D721Med (cell line): ENCODE results near the gene GASK1A.
"Not testable (repeated sequence)": the region's sequence is repeated elsewhere in the genome, so short reads cannot be mapped to it uniquely, and the experiment has no call there.

ENCODE experiments used
- DNase-seq: peaks from one replicate; pipeline ENCODE4 v3.0.0; 2011; ENCODE audit warnings: low spot score; ENCODE audit not compliant: insufficient read length
- FAIRE-seq: peaks from 2 replicates; lab custom pipeline; 2011; peaks lifted over from hg19 to GRCh38; lab: Jason Lieb, UNC
- CTCF ChIP-seq: IDR thresholded peaks from 2 replicates; pipeline ENCODE4 v1.5.1; 2012; ENCODE audit warnings: mild to moderate bottlenecking, control low read depth; ENCODE audit not compliant: insufficient read depth; ENCODE audit errors: missing control alignments

Gene GASK1A

GRCh38 chr3:43043793-43044192, 64.7 kb downstream of the GASK1A start:
- DNase-seq (no peak), FAIRE-seq (no peak)
- no peak for TF ChIP-seq CTCF

DNA sequence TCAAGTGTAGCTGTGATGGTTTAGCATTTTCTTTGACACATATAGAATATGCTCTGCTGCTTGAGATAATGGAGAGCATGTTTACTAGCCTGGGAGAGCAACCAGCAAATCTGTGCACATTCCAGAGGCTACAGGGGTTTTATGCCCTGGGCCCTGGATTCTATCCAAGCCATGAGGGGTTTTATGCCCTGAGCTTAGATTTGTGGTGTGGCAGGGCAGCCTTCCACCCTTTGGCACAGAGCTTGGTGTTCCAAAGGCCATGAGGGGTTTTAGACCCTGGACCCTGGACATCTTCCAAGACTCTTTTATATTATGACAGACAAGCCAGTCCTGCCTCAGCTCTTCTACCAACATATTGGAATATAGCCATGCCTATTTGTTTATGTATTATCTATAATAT, 66.0 kb downstream of the GASK1A start:
- FAIRE-seq, DNase-seq: not testable (repeated sequence)

GRCh38 chr3:43046583-43046982, 67.5 kb downstream of the GASK1A start:
- no peak for TF ChIP-seq CTCF
- DNase-seq (no peak), FAIRE-seq (no peak)

DNA sequence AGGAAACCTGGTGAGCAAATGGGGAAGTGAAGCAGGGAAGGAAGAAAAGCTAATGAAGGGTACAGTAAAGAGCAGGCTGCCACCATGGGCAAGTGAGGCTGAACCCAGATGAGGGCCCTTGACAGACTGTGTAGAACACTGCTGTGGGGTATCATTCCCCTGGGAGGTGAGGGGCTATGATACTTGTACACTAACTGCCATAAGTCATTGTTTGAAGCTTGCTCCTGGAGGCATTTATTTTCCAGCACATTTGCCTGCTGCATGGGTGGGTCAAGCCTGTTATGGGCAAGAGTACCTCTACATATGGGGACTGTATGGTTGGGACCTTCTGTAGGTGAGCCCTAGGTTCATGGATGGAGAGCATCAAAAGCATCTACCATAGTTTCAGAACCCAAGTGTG, 69.4 kb downstream of the GASK1A start:
- FAIRE-seq (no peak), DNase-seq (no peak)
- no peak for TF ChIP-seq CTCF

DNA sequence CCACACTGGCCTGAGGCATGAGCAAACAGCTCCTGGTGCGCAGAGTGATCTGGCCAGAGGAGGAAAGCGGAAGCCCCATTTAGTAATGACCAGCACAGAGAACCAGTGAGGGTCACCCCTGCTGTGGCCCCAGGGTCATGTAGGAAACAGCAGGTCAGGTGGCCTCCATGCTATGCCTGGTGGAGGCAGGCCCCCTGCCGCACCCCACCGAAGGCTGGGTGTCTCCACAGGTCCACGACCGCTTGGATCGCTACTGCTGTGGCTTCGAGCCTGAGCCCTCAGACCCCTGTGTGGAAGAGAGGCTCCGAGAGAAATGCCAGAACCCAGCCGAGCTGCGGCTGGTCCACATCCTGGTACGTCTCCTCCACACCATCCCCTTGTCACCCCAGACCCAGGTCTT, 74.2 kb downstream of the GASK1A start:
- FAIRE-seq (no peak), DNase-seq (no peak)
- TF ChIP-seq CTCF = no peak

DNA sequence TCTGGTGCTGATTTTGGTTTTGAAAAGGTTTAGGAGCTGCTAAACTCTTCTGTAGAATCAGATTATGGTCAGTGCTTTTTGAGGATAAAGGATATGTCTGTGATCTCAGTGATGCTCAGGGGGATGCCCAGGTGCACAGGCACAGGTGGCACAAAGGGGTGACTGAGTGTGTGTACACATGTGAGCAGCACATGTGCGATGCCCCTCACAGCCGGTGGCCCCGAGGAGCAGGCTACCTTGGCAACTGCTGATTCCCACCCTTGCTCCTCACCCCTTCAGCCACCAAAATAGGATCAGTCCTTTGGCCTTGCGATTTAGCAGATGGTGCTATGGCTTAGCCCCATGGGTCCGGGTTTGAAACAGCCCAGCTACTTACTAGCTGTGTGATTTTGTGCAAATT, 75.6 kb downstream of the GASK1A start:
- no peak for DNase-seq
- TF ChIP-seq CTCF = no peak
- FAIRE-seq = no peak

GRCh38 chr3:43055393-43055792, 76.3 kb downstream of the GASK1A start:
- no peak for TF ChIP-seq CTCF
- DNase-seq (no peak), FAIRE-seq (no peak)
